Measurements from ENCODE around the gene ZMAT5. TPM values are rescaled to one million over a fixed set of nuclear protein-coding genes. Genes with fewer than 3 reads are reported as not detected.
"Not testable (repeated sequence)": the region's sequence is repeated elsewhere in the genome, so short reads cannot be mapped to it uniquely, and the experiment has no call there.

Gene ZMAT5
- total RNA-seq, 1 donor from 2014 or later: 37.1 TPM

DNA sequence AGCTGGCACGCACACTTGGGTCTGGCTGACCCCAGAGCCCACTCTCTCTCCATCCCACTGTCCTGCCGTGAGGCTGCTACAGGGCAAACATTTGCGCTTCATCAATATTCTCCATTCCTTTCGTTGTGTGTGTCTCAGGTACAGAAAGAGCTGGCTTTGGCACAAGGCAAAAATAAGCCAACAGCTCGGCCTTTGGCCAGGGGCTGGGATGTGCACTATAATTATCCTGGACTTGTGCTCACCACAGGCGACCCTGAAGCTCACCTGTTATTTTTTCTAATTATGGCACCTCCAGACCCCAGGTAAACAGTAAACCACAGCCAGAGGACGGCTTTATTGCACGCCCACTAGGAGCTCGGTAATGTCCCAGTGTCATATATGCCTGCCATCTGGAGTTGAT is 10.9 kb downstream of the ZMAT5 start:
- H3K27me3 ChIP-seq (ENCODE audit: control insufficient read depth, insufficient read depth, low read length): no peaks in the 10 kb centered on the region
- H3K36me3 ChIP-seq (ENCODE audit: control insufficient read depth, insufficient read depth, low read length): no peaks in the 10 kb centered on the region
- no peak overlapping the region for H3K4me3 ChIP-seq (ENCODE audit: low read depth, low read length)
- TF ChIP-seq, protein P1, sequence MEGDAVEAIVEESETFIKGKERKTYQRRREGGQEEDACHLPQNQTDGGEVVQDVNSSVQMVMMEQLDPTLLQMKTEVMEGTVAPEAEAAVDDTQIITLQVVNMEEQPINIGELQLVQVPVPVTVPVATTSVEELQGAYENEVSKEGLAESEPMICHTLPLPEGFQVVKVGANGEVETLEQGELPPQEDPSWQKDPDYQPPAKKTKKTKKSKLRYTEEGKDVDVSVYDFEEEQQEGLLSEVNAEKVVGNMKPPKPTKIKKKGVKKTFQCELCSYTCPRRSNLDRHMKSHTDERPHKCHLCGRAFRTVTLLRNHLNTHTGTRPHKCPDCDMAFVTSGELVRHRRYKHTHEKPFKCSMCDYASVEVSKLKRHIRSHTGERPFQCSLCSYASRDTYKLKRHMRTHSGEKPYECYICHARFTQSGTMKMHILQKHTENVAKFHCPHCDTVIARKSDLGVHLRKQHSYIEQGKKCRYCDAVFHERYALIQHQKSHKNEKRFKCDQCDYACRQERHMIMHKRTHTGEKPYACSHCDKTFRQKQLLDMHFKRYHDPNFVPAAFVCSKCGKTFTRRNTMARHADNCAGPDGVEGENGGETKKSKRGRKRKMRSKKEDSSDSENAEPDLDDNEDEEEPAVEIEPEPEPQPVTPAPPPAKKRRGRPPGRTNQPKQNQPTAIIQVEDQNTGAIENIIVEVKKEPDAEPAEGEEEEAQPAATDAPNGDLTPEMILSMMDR (IDR thresholded peaks at IDR 0.05; ENCODE audit: insufficient read depth, low read length, poor library complexity, severe bottlenecking): no peak
- DNase-seq (ENCODE audit: low read depth): no peak

DNA sequence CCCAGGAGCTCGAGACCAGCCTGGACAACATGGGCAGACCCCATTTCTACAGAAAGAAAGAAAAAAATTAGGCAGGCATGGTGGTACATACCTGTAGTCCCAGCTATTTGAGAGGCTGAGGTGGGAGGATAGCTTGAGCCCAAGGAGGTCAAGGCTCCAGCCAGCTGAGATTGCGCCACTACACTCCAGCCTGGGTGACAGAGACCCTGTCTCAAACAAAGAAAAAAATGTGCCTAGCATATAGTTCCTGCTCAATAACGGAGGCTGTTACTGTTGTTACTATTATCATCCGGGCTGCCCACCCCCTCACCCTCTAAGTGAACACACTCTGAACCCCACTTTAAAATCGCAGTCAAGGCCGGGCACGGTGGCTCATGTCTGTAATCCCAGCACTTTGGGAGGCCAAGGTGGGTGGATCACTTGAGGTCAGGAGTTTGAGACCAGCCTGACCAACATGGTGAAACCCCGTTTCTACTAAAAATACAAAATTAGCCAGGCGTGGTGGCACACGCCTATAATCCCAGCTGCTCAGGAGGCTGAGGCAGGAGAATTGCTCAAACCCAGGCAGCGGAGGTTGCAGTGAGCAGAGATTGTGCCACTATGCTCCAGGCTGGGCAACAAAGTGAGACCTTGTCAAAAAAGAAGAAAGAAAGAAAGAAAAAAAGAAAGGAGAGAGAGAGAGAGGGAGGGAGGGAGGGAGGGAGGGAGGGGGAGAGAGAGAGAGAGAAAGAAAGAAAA is 12.0 kb downstream of the ZMAT5 start:
- H3K36me3 ChIP-seq (ENCODE audit: control insufficient read depth, insufficient read depth, low read length); H3K27me3 ChIP-seq (ENCODE audit: control insufficient read depth, insufficient read depth, low read length); H3K4me3 ChIP-seq (ENCODE audit: low read depth, low read length); DNase-seq (ENCODE audit: low read depth): not testable (repeated sequence)

DNA sequence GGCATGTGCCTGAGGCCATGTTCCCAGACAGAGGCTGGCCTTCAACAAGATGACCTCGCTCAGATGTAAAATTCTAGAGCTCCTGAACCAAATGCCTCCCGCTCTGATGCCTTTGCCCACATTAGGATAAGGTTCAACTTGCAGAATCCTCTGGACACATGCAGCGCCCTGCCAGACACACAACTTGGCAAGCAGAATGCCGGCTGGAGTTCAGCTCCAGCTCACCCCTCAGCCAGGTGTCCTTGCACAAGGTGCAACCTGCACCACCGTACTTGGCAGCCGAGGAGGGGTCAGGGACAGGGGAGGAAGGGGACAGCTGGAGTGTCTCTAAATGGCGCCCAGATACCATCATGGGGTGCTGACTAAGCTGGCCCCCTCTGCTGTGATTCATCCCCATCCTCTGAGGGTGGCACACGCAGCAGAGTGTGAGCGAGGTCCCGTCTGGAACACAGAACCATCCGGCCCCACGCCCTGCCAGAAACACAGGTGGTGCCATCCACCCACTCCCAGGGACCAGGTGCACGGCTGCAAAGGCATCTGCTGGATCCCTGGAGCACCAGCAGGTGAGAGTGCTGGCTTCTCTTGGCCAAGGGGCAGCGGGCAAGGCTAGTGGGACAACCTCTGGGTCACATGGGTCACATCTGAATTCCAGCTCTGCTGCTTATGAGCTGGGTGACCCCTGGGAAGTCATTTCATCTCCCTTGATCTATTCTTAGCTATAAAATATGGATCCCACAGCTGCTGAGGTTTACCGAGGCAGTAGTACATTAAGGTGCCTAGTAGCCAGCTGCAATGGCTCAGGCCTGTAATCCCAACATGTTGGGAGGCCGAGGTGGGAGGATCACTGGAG is 12.8 kb downstream of the ZMAT5 start:
- DNase-seq (ENCODE audit: low read depth): no peak
- no peak overlapping the region for H3K4me3 ChIP-seq (ENCODE audit: low read depth, low read length)
- TF ChIP-seq, protein P1 (IDR thresholded peaks at IDR 0.05; ENCODE audit: insufficient read depth, low read length, poor library complexity, severe bottlenecking): no peak
- no peaks in the 10 kb centered on the region for H3K36me3 ChIP-seq (ENCODE audit: control insufficient read depth, insufficient read depth, low read length)
- no peaks in the 10 kb centered on the region for H3K27me3 ChIP-seq (ENCODE audit: control insufficient read depth, insufficient read depth, low read length)

DNA sequence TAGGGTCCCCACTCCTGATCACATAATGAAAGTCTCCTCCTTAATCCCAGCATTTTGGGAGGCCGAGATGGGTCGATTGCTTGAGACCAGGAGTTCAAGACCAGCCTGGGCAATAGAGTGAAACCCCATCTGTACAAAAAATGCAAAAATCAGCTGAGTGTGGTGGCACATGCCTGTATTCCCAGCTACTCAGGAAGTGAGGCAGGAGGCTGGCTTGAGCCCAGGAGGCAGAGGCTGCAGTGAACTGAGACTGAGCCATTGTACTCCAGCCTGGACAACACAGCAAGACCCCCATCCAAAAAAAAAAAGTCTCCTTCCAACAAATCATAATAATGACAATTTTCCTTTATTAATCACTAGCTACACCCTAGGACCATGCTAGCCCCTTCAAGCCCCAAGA is 15.1 kb downstream of the ZMAT5 start:
- Histone ChIP-seq H3K36me3 (ENCODE audit: control insufficient read depth, insufficient read depth, low read length) (no peaks in the 10 kb centered on the region), H3K4me3 (ENCODE audit: low read depth, low read length) (no peak overlapping the region), H3K27me3 (ENCODE audit: control insufficient read depth, insufficient read depth, low read length) (no peaks in the 10 kb centered on the region)
- TF ChIP-seq, protein P1 (IDR thresholded peaks at IDR 0.05; ENCODE audit: insufficient read depth, low read length, poor library complexity, severe bottlenecking): no peak
- no peak for DNase-seq (ENCODE audit: low read depth)

DNA sequence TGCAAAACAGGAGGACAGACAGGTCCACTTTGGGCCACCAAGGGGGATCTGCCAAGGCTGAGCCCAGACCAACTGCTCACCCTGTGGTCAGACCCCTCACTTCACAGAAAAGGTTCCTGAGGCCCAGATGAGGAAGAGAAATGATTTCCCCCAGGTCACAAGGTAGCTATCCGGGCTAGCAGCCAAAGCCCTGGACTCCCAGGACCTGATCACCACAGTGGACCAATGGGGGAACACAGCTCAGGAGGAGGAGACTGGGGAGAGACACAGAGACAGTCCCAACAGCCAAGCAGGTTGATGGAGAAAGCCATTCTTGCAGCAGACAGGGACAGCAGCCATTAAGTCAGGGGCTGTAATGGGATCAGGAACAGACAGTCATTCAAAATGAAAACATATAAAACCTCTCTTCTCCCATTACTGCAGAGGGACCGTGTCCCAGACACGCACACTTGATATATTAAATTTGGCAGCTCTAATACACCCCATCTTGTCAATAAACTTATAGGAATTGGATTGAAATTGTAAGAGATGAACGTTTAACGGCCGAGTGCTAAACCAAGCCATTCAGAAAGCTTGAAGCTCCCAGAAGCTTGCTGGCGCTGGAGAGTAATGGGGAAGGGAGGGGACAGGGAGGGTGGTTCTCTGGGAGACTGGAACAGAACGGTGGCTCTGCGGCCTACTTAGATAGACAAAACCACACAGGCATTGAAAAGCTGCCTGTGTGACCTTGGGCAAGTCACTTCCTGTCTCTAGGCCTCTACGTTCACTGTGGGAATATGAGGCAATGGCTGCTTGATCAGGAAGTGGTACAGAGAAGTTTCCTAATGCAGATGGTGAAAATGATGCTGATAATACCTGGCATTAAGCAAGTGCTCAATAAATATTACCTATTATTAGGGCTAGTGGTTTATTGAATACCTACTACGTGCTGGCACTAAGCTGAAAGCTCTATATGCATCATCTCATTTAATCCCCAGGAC is 16.0 kb downstream of the ZMAT5 start:
- Histone ChIP-seq H3K4me3 (ENCODE audit: low read depth, low read length) (no peak overlapping the region), H3K27me3 (ENCODE audit: control insufficient read depth, insufficient read depth, low read length) (no peaks in the 10 kb centered on the region), H3K36me3 (ENCODE audit: control insufficient read depth, insufficient read depth, low read length) (no peaks in the 10 kb centered on the region)
- no peak for DNase-seq (ENCODE audit: low read depth)
- TF ChIP-seq, protein P1 (IDR thresholded peaks at IDR 0.05; ENCODE audit: insufficient read depth, low read length, poor library complexity, severe bottlenecking): no peak

Measured in kidney epithelial cell (primary cell).